Measurements from ENCODE around the gene FHIT.

DNA sequence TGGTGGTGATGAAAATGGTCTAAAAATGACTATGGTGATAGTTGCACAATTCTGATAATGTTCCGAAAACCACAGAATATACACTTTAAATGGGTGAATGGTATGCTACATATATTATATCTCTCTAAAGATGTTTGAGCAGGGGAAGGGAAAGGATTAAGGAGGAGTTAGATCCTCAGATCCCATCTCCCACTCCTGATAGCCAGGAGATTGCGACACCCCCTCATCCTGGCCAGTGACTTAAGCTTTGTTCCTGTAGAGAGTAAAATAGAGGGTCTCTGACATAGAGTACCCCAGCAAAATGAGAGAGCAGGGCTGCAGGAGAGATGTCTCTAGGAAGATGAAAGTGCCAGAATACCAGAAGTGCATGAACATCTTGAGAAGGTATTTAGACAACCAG is 984.8 kb downstream of the FHIT start:
- TF ChIP-seq, protein P1, sequence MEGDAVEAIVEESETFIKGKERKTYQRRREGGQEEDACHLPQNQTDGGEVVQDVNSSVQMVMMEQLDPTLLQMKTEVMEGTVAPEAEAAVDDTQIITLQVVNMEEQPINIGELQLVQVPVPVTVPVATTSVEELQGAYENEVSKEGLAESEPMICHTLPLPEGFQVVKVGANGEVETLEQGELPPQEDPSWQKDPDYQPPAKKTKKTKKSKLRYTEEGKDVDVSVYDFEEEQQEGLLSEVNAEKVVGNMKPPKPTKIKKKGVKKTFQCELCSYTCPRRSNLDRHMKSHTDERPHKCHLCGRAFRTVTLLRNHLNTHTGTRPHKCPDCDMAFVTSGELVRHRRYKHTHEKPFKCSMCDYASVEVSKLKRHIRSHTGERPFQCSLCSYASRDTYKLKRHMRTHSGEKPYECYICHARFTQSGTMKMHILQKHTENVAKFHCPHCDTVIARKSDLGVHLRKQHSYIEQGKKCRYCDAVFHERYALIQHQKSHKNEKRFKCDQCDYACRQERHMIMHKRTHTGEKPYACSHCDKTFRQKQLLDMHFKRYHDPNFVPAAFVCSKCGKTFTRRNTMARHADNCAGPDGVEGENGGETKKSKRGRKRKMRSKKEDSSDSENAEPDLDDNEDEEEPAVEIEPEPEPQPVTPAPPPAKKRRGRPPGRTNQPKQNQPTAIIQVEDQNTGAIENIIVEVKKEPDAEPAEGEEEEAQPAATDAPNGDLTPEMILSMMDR (IDR thresholded peaks at IDR 0.05) = no peak
- no peak for TF ChIP-seq POLR2A (IDR thresholded peaks at IDR 0.05)
- no peak for TF ChIP-seq EP300 (IDR thresholded peaks at IDR 0.05)

All from ovary (tissue), 3 donors.